Testis (tissue), 2 donors: ENCODE data around the gene MATCAP1.

Source experiments
- CTCF ChIP-seq, 3 experiments: fragments of 450-650 bp in 2 of 3; fragments of 200-600 bp in 1 of 3; sonication (generic) in 1 of 3; IDR thresholded peaks; one replicate each; pipeline ENCODE4 v1.5.1; 2016 to 2019; ENCODE audit warnings: antibody characterized with exemption in 3 of 3, mild to moderate bottlenecking in 2 of 3, moderate library complexity in 1 of 3
- POLR2A ChIP-seq: fragments of 450-650 bp; IDR thresholded peaks from one replicate; pipeline ENCODE4 v1.6.1; 2017; ENCODE audit warnings: antibody characterized with exemption, mild to moderate bottlenecking, moderate library complexity

GRCh38 chr16:67227567-67227921 is 43.8 kb upstream of the MATCAP1 start:
- TF ChIP-seq POLR2A: no peak
- TF ChIP-seq CTCF (IDR thresholded peaks at IDR 0.05): no peak
